Ammon's horn (tissue), 1 donor: ENCODE measurements around the gene SURF4.
"Not testable (repeated sequence)": the region's sequence is repeated elsewhere in the genome, so short reads cannot be mapped to it uniquely, and the experiment has no call there.

Source experiments
- DNase-seq: peaks from one replicate; pipeline ENCODE4 v3.0.0-alpha.2; 2016; ENCODE audit warnings: low spot score

Gene SURF4

DNA sequence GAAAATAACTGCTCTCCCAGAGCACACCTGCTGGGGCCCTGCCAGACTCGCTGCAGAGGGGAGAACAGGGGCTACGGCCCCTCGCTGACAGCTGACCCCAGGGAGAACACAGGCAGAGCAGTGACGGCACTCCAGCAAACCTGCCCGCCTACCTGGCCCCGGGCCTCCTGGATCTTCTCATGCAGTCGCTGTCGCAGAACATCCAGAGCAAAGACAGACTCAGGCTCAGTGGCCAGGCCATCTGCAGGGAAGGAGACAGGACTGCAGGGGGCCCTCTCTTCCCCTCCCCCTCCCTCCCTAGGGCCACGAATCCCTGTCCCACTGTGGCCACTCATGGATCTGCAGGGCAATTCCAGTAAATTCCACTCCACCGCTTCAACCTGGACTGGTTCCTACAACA, 42.3 kb downstream of the SURF4 start:
- DNase-seq, result no peak

DNA sequence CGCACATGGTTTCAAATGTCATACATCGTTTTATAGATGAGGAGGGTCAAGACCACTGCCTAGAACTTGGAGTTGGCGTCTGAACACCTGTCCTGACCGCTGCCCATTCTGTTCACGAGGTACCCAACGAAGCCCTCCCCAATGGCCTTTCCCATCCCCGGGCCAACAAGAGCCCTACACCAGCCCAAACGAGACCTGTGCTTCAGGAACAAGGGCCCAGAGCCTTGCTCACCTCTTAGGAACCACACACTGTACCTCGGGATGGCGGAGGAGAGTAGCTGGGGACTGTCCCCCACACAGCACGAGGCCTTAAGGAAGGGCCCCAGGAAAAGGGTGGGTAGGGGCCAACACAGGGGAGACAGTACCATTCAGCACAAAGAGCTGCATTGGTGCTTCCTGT, 42.8 kb downstream of the SURF4 start:
- DNase-seq, result no peak

GRCh38 chr9:133332381-133332730, 43.5 kb downstream of the SURF4 start:
- no peak for DNase-seq

DNA sequence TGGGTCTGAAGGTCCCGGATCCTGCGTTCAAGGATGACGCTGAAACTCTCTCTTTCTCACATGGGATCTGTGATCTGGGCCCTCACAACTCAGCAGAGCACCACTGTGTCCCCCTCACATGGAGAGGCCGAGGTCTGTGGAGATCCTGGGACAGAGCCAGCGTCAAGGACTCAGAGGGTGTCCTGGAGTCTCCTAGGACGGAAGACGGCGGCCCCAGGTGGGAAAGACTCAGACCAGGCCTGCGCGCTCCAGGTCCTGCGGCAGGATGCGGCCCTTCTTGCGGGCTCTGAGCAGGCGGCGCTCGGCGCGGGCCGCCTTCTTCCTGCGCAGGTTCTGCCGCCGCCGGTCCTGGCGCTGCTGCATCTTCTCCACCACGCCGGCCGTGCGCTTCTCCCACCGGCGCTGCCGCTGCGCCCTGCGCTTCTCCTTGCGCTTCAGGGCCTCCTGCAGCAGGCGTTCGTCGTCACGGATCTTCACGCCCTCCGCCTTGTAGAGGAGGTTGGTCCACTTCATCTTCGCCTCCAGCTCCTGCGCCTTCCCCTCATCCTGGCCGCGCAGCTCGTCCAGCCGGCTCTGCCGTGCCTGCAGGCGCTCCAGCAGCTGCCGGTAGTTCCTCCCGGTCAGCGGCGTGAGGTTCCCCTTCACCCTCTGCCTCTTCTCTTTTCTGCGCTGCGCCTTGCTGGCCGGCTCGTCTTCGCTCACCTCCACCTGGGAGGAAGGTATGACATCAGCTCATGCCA, 44.0 kb downstream of the SURF4 start:
- DNase-seq, result no peak

DNA sequence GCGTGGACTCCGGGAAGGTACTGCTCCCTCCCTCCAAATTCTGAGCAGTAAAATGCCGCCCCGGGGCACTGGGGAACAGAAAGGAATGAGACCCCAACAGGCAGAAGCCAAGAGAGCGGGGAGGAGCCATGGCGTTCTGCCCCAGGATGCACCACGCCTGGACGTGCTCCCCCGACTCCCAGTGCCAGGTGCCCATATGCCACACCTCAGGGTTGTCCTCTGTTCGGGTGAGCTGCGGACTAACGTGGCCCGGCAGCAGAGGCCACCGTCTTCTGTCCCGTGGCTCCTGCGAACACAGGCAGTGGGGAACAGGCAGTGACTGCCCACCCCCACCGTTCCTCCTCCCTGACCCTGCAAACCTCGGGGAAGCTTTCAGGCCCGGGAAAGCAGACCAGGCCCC, 44.6 kb downstream of the SURF4 start:
- DNase-seq, result no peak

DNA sequence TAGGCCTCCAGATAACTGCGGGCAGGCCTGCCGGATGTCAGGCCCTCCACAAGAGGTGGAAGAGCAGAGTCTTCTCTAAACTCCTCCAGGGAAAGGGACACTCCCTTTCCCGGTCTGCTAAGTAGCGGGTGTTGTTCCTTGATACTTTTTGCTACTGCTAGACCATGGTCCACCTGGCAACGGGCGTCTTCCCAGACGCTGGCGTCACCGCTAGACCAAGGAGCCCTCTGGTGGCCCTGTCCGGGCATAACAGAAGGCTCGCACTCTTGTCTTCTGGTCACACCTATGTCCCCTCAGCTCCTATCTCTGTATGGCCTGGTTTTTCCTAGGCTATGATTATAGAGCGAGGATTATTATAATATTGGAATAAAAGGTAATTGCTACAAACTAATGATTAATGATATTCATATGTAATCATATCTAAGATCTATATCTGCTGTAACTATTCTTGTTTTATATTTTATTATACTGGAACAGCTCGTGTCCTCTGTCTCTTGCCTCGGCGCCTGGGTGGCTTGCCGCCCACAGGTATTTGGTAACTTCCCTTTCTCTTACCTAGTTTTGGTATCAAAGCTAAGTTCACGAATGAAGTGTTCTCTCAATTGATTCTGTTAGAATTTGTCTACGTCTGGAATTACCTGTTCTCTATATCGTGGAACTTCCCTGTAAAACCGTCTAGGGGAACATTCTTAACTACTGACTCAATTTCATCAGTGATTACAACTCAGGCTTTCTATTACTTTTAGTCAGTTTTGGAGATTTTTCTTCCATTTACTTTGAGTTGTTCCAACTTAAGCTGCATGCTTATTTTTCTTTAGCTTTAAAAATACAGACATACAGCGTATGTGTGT, 46.3 kb downstream of the SURF4 start:
- not testable (repeated sequence) for DNase-seq

- no peak for DNase-seq
Measured at GRCh38 chr9:133327834-133328484, 47.9 kb downstream of the SURF4 start.

- DNase-seq, result not testable (repeated sequence)
Measured at GRCh38 chr9:133327021-133327420, 48.8 kb downstream of the SURF4 start.

GRCh38 chr9:133323991-133324703, 51.7 kb downstream of the SURF4 start:
- no peak for DNase-seq

DNA sequence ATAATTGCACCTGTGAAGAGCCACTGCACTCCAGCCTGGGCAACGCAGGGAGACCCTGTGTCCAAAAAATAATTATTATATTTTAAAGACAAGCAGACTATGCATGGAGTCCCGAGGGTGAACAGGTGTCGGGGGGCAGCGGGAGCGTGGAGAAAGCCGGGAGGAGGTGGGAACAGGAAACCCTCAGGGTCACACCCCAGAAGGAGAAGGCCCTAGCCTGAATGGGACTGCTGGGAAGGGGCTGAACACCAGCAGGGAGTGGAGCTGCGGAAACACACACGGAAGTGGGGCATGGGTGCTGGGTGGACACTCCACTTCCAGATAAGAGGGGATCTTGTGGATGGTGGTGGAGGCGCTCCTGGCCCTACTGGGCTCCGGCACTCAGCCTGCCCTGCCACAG, 52.6 kb downstream of the SURF4 start:
- DNase-seq, result no peak

DNA sequence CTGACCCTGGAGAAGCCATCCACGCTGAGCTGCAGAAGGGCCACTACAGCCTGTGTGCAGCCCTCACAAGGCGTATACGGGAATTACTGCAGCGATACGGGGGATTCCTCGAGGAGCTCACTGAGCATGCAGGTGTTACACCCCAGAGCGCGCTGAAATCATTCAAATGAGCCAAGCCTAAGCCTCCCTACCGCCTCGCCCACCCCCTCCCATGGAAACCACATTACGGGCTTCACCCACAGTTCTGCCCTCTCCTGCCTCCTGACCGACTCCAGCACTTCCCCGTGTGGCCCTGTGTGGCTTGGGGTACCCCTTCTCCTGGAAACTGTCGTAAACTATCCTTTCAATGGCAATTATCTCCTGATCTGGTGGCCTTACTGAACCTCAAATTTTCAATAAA, 53.2 kb downstream of the SURF4 start:
- DNase-seq, result no peak

GRCh38 chr9:133321411-133321935, 54.4 kb downstream of the SURF4 start:
- DNase-seq, result no peak

DNA sequence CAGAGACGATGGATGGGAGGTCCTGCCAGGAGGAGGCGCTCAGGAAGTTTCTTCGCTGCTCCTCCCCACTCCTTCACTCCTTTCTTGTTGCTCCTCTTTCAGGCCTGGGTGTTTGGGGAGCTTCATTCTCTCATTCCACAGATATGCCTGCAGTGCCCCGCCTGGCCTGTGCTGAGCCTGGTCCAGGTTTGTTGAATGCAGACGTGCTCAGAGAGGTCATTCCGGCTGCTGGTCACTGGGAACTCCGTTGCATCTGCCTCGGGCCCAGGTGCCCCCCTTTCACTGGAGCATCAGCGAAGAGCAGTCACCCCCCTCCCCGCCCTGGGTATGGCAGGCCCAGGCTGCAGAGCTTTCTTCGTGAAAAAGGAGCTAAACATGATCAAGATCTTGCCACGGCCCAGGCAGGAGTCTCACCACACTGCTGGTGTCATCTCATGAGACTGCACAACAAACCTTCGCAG, 55.4 kb downstream of the SURF4 start:
- DNase-seq, result no peak

GRCh38 chr9:133317551-133317950, 58.3 kb downstream of the SURF4 start:
- DNase-seq, result not testable (repeated sequence)

- no peak for DNase-seq
Measured at GRCh38 chr9:133315997-133316396, 59.9 kb downstream of the SURF4 start.
